CD1c-positive myeloid dendritic cell (primary cell): Measurements from ENCODE around the gene GMDS.

Source experiments
- DNase-seq: peaks from one replicate; pipeline ENCODE4 v3.0.0-alpha.2; 2016; ENCODE audit errors: extremely low spot score

Gene GMDS

DNA sequence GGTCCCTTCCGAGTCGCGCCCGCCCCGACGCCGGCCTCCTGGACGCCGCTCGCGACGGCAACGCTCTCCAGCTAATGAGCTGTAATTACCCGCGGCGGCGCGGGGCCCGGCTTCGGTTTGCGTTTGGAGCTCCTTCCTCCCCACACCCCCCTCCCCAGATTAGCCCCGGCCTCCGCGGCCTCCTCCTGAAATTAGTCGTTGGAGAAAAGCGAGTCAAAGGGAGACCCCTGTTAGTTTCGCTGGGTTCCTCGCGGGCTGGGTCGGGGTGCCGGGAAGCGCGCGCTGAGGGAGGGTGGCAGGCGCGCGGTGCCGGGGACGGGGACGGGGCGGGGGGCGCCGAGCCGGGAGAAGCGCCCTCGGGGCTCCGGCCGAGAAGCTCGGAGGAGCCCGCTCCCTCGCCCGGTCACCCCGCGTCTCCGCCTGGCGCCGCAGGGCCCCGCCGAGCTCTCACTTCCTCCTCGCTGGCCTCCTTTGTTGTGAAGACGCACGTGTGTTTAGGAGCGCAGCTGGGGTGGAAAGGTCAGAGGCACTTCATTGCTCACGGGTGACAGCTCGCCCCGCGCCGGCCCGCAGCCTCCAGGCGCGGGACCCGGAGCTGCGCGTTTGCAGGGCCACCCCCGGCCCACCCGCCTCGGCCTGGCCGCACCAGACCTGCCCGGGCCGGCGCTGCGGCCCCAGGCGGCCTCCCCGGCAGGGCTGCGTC is 630.8 kb downstream of the GMDS start:
- DNase-seq, result peak; percentile 71

DNA sequence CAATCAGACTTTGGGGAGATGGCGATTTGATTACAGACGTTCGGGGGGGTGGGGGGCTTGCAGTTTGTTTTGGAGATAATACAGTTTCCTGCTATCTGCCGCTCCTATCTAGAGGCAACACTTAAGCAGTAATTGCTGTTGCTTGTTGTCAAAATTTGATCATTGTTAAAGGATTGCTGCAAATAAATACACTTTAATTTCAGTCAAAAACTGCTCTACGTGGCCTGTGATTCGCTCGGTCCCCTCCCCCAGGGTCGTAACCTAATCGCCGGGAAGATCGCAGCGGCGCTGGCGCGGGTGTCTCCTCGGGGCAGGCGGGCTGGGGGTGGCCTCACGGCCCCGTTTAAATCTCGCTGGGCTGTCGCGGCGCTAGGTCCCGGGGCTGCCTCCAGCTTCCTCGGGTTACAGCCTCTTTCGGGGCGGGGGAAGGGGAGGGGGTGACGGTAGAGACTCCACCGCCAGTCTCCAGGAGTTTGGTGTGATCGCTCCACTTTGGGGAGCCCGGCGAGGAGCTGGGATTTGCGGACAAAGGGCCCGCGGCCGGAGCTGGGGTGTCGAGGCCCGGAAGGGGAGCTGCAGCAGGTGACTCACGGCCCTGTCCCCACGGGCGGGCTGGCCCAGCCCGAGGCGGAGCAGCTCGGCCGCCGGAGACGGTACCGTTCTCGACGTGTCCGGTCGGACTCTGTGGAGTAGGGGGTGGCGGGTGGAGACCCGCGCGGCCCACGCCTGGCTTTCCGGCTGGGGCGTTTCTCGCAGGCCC is 631.5 kb downstream of the GMDS start:
- DNase-seq, result no peak

DNA sequence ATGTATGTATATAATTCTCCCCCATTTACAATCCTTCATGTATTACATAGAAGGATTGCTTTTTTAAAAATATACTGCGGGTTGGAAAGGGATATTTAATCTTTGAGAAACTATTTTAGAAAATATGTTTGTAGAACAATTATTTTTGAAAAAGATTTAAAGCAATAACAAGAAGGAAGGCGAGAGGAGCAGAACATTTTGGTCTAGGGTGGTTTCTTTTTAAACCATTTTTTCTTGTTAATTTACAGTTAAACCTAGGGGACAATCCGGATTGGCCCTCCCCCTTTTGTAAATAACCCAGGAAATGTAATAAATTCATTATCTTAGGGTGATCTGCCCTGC is 632.1 kb downstream of the GMDS start:
- no peak for DNase-seq

DNA sequence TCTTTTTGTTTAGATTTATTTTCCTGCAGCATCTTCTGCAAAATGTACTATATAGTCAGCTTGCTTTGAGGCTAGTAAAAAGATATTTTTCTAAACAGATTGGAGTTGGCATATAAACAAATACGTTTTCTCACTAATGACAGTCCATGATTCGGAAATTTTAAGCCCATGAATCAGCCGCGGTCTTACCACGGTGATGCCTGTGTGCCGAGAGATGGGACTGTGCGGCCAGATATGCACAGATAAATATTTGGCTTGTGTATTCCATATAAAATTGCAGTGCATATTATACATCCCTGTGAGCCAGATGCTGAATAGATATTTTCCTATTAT is 632.5 kb downstream of the GMDS start:
- no peak for DNase-seq

DNA sequence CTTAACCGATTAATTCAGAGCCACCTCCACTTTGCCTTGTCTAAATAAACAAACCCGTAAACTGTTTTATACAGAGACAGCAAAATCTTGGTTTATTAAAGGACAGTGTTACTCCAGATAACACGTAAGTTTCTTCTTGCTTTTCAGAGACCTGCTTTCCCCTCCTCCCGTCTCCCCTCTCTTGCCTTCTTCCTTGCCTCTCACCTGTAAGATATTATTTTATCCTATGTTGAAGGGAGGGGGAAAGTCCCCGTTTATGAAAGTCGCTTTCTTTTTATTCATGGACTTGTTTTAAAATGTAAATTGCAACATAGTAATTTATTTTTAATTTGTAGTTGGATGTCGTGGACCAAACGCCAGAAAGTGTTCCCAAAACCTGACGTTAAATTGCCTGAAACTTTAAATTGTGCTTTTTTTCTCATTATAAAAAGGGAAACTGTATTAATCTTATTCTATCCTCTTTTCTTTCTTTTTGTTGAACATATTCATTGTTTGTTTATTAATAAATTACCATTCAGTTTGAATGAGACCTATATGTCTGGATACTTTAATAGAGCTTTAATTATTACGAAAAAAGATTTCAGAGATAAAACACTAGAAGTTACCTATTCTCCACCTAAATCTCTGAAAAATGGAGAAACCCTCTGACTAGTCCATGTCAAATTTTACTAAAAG is 633.0 kb downstream of the GMDS start:
- no peak for DNase-seq

DNA sequence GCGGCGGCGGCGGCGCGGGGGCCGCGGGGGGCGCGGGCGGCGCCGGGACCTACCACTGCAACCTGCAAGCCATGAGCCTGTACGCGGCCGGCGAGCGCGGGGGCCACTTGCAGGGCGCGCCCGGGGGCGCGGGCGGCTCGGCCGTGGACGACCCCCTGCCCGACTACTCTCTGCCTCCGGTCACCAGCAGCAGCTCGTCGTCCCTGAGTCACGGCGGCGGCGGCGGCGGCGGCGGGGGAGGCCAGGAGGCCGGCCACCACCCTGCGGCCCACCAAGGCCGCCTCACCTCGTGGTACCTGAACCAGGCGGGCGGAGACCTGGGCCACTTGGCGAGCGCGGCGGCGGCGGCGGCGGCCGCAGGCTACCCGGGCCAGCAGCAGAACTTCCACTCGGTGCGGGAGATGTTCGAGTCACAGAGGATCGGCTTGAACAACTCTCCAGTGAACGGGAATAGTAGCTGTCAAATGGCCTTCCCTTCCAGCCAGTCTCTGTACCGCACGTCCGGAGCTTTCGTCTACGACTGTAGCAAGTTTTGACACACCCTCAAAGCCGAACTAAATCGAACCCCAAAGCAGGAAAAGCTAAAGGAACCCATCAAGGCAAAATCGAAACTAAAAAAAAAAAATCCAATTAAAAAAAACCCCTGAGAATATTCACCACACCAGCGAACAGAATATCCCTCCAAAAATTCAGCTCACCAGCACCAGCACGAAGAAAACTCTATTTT is 633.7 kb downstream of the GMDS start:
- DNase-seq, result no peak

DNA sequence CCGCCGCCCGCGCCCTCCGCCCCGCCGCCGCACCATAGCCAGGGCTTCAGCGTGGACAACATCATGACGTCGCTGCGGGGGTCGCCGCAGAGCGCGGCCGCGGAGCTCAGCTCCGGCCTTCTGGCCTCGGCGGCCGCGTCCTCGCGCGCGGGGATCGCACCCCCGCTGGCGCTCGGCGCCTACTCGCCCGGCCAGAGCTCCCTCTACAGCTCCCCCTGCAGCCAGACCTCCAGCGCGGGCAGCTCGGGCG is 634.2 kb downstream of the GMDS start:
- DNase-seq, result no peak

DNA sequence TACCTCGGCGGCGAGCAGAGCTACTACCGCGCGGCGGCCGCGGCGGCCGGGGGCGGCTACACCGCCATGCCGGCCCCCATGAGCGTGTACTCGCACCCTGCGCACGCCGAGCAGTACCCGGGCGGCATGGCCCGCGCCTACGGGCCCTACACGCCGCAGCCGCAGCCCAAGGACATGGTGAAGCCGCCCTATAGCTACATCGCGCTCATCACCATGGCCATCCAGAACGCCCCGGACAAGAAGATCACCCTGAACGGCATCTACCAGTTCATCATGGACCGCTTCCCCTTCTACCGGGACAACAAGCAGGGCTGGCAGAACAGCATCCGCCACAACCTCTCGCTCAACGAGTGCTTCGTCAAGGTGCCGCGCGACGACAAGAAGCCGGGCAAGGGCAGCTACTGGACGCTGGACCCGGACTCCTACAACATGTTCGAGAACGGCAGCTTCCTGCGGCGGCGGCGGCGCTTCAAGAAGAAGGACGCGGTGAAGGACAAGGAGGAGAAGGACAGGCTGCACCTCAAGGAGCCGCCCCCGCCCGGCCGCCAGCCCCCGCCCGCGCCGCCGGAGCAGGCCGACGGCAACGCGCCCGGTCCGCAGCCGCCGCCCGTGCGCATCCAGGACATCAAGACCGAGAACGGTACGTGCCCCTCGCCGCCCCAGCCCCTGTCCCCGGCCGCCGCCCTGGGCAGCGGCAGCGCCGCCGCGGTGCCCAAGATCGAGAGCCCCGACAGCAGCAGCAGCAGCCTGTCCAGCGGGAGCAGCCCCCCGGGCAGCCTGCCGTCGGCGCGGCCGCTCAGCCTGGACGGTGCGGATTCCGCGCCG is 634.7 kb downstream of the GMDS start:
- no peak for DNase-seq

DNA sequence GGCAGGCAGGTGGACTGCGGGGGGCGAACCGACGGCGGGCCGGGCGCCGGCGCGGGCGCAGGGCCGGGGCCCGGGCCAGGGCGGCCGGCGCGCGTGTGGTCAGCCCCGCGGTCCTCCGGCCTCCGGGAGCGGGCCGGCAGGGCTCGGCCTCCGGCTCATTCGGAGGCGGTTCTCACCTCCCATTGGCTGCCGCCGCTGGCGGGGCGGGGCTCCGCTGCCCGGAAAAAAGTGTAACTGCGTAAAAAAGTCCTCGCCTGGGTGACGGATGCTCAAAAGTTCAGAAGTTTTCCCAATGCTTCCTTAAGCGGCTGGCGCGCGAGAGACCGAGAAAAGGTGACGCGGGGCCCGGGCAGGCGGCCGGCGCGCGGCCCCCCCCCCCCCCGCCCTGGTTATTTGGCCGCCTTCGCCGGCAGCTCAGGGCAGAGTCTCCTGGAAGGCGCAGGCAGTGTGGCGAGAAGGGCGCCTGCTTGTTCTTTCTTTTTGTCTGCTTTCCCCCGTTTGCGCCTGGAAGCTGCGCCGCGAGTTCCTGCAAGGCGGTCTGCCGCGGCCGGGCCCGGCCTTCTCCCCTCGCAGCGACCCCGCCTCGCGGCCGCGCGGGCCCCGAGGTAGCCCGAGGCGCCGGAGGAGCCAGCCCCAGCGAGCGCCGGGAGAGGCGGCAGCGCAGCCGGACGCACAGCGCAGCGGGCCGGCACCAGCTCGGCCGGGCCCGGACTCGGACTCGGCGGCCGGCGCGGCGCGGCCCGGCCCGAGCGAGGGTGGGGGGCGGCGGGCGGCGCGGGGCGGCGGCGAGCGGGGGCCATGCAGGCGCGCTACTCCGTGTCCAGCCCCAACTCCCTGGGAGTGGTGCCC is 635.5 kb downstream of the GMDS start, which contains the start of gene FOXC1:
FOXC1 (plus strand) TSS at position 268 of the 849 bp plus-strand sequence; CDS start at position 799, 531 bp downstream.
- peak; percentile 78 for DNase-seq

DNA sequence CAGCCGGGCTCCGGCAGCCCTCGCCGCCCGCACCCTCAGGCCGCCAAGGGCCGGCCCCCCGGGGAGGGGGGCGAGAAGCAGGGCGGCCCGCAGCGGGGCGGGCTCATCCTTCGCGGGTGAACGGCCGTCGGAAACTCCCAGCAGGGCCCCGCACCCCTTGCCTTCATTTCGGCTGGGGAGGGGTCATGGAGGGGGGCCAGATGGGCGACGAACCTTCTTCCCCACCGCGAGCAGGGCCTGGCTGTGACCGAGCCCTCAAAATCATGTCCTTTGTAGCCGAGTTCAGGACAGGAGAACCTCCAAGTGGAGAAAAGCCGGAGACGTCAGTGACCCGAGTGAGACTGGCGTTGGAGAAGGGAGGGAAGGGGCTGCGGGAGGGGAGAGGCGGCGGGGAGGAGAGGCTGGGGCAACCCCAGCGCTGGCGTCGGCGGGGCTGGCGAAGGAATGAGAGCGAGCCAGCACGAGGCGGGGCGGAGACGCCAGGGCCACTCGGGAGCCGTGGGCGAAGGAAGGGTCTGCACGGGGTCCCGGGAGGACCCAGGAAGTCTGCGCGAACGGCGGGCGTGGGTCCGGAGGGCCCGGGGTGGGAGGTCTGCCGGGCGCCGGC is 636.3 kb downstream of the GMDS start:
- no peak for DNase-seq

DNA sequence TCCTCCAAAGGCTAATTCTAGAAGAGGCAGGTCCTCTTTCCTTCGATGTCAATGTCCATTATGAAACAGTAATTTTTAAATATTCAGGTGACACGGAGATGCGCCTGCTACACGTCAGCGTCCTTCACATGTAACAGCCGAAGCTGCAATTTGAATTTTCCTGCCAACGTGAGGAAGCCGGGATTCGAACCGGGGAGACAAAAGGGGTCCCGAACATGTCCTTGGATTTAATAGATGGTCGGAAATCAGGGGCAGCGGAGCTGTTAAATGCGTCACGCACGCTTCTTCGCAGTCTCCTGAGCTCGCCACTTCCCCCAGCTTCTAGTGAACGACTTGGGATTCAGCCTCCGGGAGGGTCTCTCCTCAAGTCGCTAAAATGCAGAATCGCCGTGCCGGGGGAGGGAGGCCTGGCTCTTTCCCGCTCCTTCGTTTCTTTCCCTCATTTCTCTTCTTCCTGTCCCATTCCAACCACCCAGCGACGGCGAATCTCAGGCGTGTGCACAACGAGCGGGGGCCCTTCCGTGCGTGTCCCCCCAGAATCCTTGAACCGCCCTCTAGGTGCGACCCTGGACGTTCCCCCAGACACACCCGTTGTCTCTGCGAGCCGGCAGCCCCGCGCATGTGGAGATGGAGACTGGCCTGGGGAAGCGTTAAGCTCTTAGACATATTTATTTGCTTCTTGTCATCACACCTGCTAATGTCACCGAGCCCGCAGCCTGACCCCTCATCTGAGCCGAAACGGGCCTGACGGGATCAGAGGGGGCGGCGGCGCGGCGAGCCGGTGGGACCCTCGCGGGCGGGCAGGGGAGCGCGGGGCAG is 637.0 kb downstream of the GMDS start:
- no peak for DNase-seq

DNA sequence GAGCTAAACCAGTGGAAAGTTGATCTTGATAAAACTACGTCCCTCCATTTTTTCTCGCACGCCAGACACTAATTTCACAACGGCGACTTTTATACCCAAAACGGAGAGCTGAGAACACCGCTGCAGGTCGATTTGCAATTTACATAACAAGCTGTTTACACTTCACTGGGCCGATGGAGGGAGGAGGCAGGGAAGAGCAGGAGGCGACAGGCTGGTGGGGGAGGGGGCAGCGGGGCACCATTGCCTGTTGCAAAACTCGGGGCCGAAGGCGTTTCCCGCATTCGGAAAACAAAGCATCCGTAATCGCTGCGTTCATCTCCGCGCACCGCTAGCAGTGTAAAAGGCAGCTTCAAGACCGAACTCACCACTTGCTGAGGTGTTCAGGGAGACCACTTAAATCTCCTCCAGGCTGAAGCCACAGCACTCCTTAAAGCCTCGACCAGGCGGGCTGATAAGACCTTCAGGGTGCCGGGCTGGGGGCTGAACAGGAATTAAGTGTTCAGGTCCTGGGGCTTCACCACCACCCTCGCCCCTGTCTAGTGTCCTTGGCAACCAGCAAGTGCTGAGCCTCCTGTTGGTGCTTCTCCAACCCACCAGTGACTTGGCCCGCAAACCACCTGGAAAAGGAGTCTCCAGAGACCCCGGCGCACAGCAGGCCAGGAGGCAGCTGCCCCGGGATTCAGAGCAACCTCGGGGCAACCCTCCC is 637.7 kb downstream of the GMDS start:
- no peak for DNase-seq

DNA sequence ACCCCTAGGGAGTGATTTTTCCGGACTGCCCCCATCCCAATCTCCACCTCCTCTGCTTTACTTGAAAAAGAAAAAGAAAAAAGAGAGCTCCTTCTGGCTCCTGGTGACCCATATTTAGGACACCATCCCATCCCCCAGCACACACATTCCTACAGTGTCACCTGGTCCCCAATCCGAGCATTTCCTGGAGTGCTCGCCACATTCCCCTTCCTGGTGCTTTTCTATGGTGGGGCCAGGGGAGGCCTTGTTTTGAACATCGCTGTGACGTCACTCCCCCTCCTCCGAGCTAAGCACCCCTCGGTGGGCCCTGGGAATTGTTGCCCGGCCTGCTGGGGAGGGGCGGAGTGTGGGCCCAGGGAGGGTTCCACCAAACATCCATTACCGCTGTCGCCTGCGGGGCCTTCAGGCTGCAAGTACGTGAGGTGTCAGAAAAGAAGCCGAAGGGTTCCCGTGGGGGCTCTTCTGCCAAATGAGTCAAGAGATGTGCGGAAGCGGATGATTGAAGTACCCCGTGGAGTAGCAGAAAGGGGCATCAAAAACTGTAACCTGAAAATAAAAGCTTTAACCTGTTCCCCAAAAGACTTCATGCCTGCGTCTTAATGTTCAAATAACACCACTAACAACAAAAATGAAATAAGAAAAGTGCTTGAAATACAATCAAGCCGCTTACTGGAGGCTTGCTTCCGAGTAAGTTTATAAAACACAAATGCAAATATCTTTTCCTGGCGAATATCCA is 638.5 kb downstream of the GMDS start:
- DNase-seq, result no peak

DNA sequence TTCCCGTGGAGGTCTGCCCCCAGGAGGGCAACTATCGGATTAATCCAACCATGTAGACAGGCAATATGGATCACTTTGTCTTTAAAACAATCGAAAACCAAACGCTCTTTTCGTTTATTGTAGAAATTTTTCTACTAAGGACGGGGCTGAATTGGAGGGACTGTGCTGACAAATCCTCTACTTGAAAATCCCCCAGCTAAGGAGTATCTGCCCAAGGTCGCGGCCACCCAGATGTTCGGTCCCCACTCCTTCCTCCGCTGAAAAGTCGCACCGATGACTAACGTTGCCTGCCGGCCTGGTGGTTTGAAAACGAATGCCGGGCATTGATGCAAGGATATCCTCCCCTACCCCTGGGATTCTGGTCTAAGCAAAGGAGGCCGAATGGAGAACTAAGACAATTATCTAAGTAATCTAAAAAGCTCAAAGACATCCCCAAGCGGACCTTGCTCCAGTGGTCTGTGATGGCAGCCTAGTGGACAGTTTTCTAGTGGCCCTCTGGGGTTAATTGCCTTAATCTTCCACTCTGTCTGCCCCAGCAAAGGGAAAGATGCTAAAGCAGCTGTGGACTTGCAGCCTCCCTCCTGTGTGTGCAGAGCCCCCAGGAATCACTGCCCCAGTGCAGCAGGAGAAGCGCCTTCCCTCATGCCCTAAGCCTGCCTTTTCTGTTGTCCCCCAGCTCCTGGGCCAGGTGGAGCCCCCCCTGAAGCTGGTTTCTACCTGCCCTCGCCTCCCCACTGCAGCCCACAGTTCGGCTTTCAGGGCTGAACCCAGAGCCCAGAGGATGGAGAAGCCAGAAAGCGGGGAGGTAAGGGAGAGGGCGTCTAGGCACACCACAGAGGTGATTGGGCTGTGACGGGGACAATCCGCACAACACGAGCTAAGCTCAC is 639.3 kb downstream of the GMDS start:
- no peak for DNase-seq

DNA sequence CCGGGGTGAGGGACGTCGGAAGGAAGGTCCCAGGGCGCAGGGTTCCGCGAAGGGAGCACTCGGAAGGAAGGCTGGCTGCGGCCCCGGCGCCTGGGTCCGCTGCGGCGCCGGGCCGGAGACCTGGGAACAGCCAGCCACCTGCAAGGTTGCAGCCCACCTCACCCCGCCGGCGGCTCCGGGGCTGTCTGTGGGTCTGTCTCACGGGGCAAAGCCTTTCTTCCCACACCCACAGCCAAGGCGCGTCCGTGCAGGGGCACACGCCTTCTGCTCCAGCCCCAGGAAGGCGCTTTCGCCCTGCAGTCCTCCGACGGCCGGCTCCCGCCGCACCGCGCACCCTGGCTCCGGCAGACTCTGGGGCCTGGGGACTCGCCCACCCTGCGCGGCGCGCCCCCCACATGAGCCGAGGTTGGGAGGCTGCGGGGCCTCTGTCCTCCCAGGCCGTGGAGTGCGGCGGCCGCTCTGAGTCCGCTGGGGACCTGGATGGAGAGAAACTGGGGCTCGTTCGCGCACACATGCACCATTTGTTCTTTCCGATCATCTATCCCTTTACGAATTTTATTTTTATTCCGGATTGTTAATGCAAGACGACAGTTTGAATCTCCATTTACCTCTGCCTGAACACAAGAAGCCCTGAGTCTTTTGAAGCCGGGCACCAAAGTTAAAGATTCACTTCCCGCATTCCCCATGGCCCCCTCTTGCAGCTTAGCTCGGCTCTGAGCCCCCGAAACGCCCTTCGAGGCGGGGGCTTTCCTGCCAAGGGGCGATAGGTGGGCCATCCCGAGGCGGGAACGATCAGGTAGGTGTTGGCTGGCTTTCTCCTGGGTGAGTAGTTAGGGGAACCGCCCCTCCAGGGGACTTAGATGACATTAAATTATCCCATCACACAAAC is 640.2 kb downstream of the GMDS start:
- DNase-seq, result no peak
